GM12878 (cell line): Measurements from ENCODE around the gene TCF4. TPM values are rescaled to one million over a fixed set of nuclear protein-coding genes. Genes with fewer than 3 reads are reported as not detected.

ENCODE experiments used
- ATAC-seq: fragments of 200-7000 bp; cut with Tn5 transposase; 3 replicates; pipeline ENCODE4 v1.9.1; 2020; ENCODE audit warnings: mild to moderate bottlenecking, moderate library complexity
- BruUV-seq: library from RNA; stranded (reverse); fragments of 400-500 nt; replicated peaks from 2 replicates; lab custom pipeline; 2021; lab: Mats Ljungman, UMichigan
- CTCF ChIA-PET: fragments of 300-600 bp; sonication (Branson Sonifier 250); formaldehyde crosslinking; extraction: SDS; loops from one replicate; lab custom pipeline; 2021; ENCODE audit warnings: inconsistent platforms; lab: Yijun Ruan, JAX
- POLR2A ChIA-PET: fragments of 350-600 bp; formaldehyde crosslinking; extraction: SDS; loops from one replicate; lab custom pipeline; 2021; ENCODE audit warnings: inconsistent platforms; lab: Charles Lee
- RAD21 ChIA-PET: fragments of 300-600 bp; sonication (Branson Sonifier 250); formaldehyde crosslinking; loops from one replicate; lab custom pipeline; 2023; ENCODE audit warnings: antibody characterized with exemption; ENCODE audit not compliant: unreplicated experiment; lab: Charles Lee
- SMC1A ChIA-PET: fragments of 300-600 bp; sonication (Branson Sonifier 250); formaldehyde crosslinking; loops from one replicate; lab custom pipeline; 2023; ENCODE audit not compliant: unreplicated experiment, uncharacterized antibody; lab: Charles Lee
- DNase-seq: peaks from one replicate; pipeline ENCODE4 v3.0.0-alpha.2; 2011; ENCODE audit warnings: low read depth, low spot score
- FAIRE-seq: peaks from 3 replicates; lab custom pipeline; 2011; peaks lifted over from hg19 to GRCh38; lab: Jason Lieb, UNC
- H2AFZ ChIP-seq: 2 replicates; pipeline ENCODE4 v1.6.0; 2011; ENCODE audit warnings: low read depth, low read length, control low read depth; ENCODE audit not compliant: control insufficient read depth
- H3K27ac ChIP-seq: 2 replicates; pipeline ENCODE4 v1.5.1; 2011; ENCODE audit warnings: control low read depth; ENCODE audit not compliant: control insufficient read depth, insufficient read depth
- H3K27me3 ChIP-seq, 2 experiments: replicated peaks in 1 of 2; 2 replicates each; pipeline versions ENCODE4 v1.6.0 to v1.6.1; 2011; ENCODE audit warnings: low read length in 1 of 2; ENCODE audit not compliant: control insufficient read depth in 2 of 2, insufficient read depth in 2 of 2
- H3K36me3 ChIP-seq, 2 experiments: 2 replicates each; pipeline ENCODE4 v1.5.1; 2011; ENCODE audit warnings: low read length in 1 of 2; ENCODE audit not compliant: control insufficient read depth in 2 of 2, insufficient read depth in 2 of 2
- H3K4me1 ChIP-seq: 2 replicates; pipeline ENCODE4 v1.6.1; 2011; ENCODE audit warnings: mild to moderate bottlenecking, low read length, moderate library complexity, mixed read lengths; ENCODE audit not compliant: control insufficient read depth, insufficient read depth
- H3K4me2 ChIP-seq: 2 replicates; pipeline ENCODE4 v1.6.0; 2011; ENCODE audit warnings: control low read depth; ENCODE audit not compliant: control insufficient read depth, insufficient read depth
- H3K4me3 ChIP-seq: fragments of 200-600 bp; sonication (generic); 2 replicates; pipeline ENCODE4 v1.5.1; 2016
- H3K79me2 ChIP-seq: 2 replicates; pipeline ENCODE4 v1.6.0; 2011; ENCODE audit warnings: low read length; ENCODE audit not compliant: control insufficient read depth, insufficient read depth
- H3K9ac ChIP-seq: 2 replicates; pipeline ENCODE4 v1.8.0; 2011; ENCODE audit warnings: low read length, control low read depth, mixed read lengths; ENCODE audit not compliant: control insufficient read depth, insufficient read depth
- H3K9me3 ChIP-seq: replicated peaks from 3 replicates; pipeline ENCODE4 v1.5.1; 2011; ENCODE audit warnings: mild to moderate bottlenecking, low read length; ENCODE audit not compliant: control insufficient read depth, insufficient read depth
- H4K20me1 ChIP-seq: 2 replicates; pipeline ENCODE4 v1.6.0; 2011; ENCODE audit not compliant: control insufficient read depth, insufficient read depth
- ATF2 ChIP-seq: IDR thresholded peaks from 2 replicates; pipeline ENCODE4 v1.6.1; 2012; ENCODE audit warnings: low read length, inconsistent platforms
- CBFB ChIP-seq: IDR thresholded peaks from 2 replicates; pipeline ENCODE4 v1.6.1; 2016; ENCODE audit warnings: antibody characterized with exemption, low read depth
- EZH2 ChIP-seq: IDR thresholded peaks from 2 replicates; pipeline ENCODE4 v1.6.1; 2012; ENCODE audit warnings: low read depth, mild to moderate bottlenecking, control low read depth, inconsistent platforms, low read length, borderline replicate concordance; ENCODE audit not compliant: control insufficient read depth
- HDGF ChIP-seq: fragments of 450-650 bp; IDR thresholded peaks from 2 replicates; pipeline ENCODE4 v1.6.1; 2016; ENCODE audit warnings: antibody characterized with exemption
- IKZF2 ChIP-seq, 2 experiments: fragments of 450-650 bp; IDR thresholded peaks; 2 replicates each; pipeline ENCODE4 v1.6.1; 2017; ENCODE audit warnings: mild to moderate bottlenecking in 2 of 2, moderate library complexity in 2 of 2
- NFXL1 ChIP-seq: fragments of 450-650 bp; IDR thresholded peaks from 2 replicates; pipeline ENCODE4 v1.6.1; 2017; ENCODE audit warnings: antibody characterized with exemption, mild to moderate bottlenecking, borderline replicate concordance
- NFYA ChIP-seq: IDR thresholded peaks from 2 replicates; pipeline ENCODE4 v1.6.1; 2011; ENCODE audit warnings: low read depth, mild to moderate bottlenecking, low read length, improper control_type of control experiment, borderline replicate concordance
- NR2F1 ChIP-seq: fragments of 450-650 bp; conservative IDR thresholded peaks from 2 replicates; pipeline ENCODE4 v1.6.1; 2017; ENCODE audit warnings: mild to moderate bottlenecking
- POU2F2 ChIP-seq: IDR thresholded peaks from 3 replicates; pipeline ENCODE4 v1.6.1; 2011; ENCODE audit warnings: low read depth, mild to moderate bottlenecking, low read length, borderline replicate concordance
- RCOR1 ChIP-seq: conservative IDR thresholded peaks from 2 replicates; pipeline ENCODE4 v1.6.1; 2012; ENCODE audit warnings: low read depth, low read length, improper control_type of control experiment
- WGBS: methylation state at CpG from one replicate; pipeline ENCODE4 v1.1.6; 2016; ENCODE audit warnings: low lambda C conversion rate; ENCODE audit not compliant: insufficient replicate concordance, insufficient coverage; ENCODE audit errors: missing lambda C conversion rate; 5-methylcytosine and 5-hydroxymethylcytosine counted together
- in situ Hi-C: fragments of 300-500 bp; cut with MboI; formaldehyde crosslinking; loops from 9 replicates; pipeline ENCODE4 v1.14.3; 2018; ENCODE audit warnings: mixed read lengths
- intact Hi-C: fragments of 100-400 bp; cut with micrococcal nuclease; formaldehyde crosslinking; loops from one replicate; pipeline ENCODE4 v1.14.2; 2022; ENCODE audit not compliant: unreplicated experiment
- polyA plus RNA-seq, 11 experiments: library from polyadenylated mRNA; depleted of rRNA in 4 of 11; unstranded in 6 of 11; stranded (reverse) in 5 of 11; fragments of >200 nt; fragmentation: Nextera tagmentation in 4 of 11; fragmentation: Illumina TruSeq in 1 of 11; extraction: Ambion mirVana in 4 of 11; extraction: Trizol in 1 of 11; gene quantifications; 1 replicate in 1 of 11; 2 replicates in 10 of 11; pipeline versions ENCODE4 v1.2.1 to v1.2.3, GENCODE V29; 2011 to 2016; ENCODE audit warnings: inconsistent platforms in 2 of 11, missing spikeins in 2 of 11, low read depth in 1 of 11
- total RNA-seq, 4 experiments: library from RNA; depleted of rRNA in 3 of 4; stranded (reverse); fragments of >200 nt in 3 of 4; fragmentation: Illumina TruSeq in 1 of 4; extraction: Trizol in 1 of 4; gene quantifications; 2 replicates each; pipeline versions ENCODE4 v1.2.1 to v1.2.3, GENCODE V29; 2013 to 2021

TCF4 gene
- total and polyA plus RNA-seq, 10 of the 15 experiments (the other 5 are each of a cell fraction or from before 2014, with no cell fraction given) = 15.2 to 94.0 (median 31.5) TPM

DNA sequence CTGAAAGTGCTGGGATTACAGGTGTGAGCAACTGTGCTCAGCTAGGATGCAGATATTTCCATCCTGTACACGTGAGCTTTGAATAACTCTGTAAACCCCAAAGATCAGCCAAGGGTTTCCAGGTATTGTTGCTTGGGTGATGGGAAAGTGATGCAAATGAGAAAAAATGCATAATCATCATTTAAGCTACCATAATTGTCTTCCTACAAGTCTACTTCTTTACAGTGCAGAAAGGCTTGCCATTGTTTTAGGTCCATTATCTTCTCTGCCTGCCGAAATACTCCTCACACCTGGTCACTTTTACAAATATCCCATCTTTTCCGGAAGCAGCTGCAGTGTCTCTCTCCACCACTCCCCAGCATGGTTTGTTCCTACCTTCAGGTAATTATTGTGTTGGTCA, 368.9 kb downstream of the TCF4 start:
- DNase-seq (no peak), ATAC-seq (no peak), FAIRE-seq (no peak)
- Histone ChIP-seq H3K9me3 (no peaks in the 10 kb centered on the region), H3K4me2 (no peak overlapping the region), H3K27me3 (no peaks in the 10 kb centered on the region), H3K4me1 (peaks cover 14% of the 10 kb centered on the region), H4K20me1 (no peaks in the 10 kb centered on the region), H3K9ac (no peak overlapping the region), H3K27ac (no peak overlapping the region), H3K36me3 (no peaks in the 10 kb centered on the region)
- POLR2A ChIA-PET = no interaction called here
- SMC1A ChIA-PET = interaction anchor here (1.4 kb wide), 1 partner anchor 15 kb away, joined by 3 read pairs; no protein-coding TSS in a partner anchor
- BruUV-seq = no TSS peak
- TF ChIP-seq EZH2 (no peak), NR2F1 (no peak), POU2F2 (no peak), HDGF (no peak), ATF2 (no peak), NFXL1 (no peak), CBFB (no peak), RCOR1 (no peak), IKZF2 (IDR thresholded peaks at IDR 0.05) (no peak), NFYA (no peak)
- TF ChIP-seq, all 136 proteins: peak for 0
- Histone ChIP-seq H3K4me3 (no peak overlapping the region), H2AFZ (no peak overlapping the region), H3K79me2 (no peaks in the 10 kb centered on the region)
- intact Hi-C loops = no loop called here
- 77% methylated on average over 3 of the region's 3 CpGs for WGBS
- ChIA-PET CTCF (no interaction called here), RAD21 (interaction anchor here (0.6 to 0.7 kb wide), 2 partner anchors 52 to 1022 kb away, joined by 3 to 5 read pairs; no protein-coding TSS in a partner anchor)
- in situ Hi-C loops = no loop called here
